GM19239 (cell line): Measurements from ENCODE around the gene PYGB.
"Not testable (repeated sequence)": the region's sequence is repeated elsewhere in the genome, so short reads cannot be mapped to it uniquely, and the experiment has no call there.

Experiments
- DNase-seq: peaks from one replicate; pipeline ENCODE4 v3.0.0; 2011; ENCODE audit warnings: low spot score; ENCODE audit not compliant: insufficient read length
- FAIRE-seq: peaks from 2 replicates; lab custom pipeline; 2011; peaks lifted over from hg19 to GRCh38; lab: Jason Lieb, UNC

PYGB gene

DNA sequence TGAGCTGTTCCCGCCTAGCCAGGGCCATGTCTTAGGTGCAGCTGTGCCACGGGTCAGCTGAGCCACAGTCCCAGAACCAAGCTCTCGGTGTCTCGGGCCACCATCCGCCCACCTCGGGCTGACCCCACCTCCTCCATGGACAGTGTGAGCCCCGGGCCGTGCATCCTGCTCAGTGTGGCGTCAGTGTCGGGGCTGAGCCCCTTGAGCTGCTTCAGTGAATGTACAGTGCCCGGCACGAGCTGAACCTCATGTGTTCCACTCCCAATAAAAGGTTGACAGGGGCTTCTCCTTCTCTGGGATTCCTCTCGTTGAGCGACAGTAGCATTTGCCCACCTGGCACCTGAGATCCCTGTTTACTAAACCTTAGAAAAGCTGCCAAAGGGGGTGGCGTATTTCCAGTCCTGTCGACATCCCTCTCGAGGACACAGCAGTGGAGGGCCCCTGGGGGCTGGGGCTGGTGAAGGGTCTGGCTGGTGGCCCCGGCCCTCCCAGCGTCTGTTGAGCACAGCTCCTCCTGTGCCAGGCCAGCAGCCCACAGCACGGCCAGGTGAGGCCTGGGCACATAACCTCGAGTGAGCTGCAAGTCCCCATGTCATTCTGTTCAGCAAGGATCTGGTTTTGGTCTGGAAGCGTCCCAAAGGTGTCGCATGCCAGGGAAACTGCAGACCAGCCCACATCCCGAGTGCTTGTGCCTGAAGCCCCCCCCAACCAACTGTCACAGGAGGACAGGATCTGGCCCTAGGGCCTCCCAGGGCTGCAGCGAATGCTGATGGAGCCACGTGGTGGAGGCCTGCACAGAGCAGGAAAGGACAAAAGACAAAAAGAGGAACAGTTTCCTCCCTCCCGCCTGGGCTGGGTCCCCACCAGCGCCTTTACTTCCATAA lies 21.2 kb upstream of the PYGB start:
- FAIRE-seq = no peak
- DNase-seq = no peak

DNA sequence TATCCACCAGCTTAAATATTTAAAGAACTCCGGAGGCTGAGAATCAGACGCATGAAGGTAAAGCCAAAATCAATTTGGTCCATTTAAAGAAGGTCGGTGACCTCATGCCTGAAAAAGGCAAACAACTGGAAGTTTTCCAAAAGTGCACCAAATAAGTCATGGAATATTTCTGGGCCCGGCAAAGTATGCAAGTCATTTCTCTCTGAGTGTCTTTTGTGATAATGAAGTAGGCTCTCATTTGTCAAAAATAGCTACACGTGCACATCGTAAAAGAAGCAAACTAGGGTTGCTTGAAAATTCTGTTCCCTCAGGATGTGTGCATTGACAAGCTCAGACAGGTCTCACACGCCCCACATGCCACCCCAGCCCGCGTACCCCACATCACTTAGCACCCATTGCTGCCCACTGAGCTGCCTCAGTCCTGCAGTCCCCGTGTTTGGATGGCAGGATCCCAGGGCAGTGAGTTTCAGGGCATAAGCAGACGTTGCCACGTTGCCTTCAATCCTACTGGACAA lies 20.5 kb upstream of the PYGB start:
- no peak for DNase-seq
- no peak for FAIRE-seq

DNA sequence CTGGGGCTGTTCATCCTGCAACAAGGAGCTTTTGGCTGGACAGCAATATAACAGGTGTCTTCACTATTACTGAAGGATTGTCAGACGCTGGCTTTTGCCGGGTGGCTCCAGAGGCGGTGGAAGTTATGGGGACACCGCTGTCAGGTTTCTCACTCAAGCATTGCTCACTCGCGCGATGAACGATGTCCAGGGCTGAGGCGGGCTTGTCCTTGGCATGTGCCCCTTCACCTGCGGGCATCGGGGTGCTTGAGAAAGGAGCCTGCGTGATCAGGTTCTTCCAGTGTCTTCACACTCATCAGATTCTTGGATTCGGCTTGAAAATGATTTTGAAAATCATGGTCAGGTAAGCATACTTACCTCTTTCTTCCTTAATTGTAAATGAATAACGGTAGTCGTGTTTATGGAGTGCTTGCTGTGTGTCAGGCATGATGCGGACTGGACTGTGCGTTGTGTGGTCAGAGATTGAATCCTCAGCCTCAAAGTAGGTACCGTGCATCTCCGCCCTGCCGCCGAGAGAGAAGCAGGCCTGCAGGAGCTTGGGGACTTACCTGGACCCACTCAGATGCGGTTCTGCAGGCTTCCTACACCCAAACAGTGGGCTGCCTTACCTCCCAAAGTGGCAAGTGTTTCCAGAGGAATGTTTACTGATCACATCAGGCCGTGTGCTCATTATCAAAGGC lies 18.3 kb upstream of the PYGB start:
- FAIRE-seq (no peak), DNase-seq (no peak)

- FAIRE-seq = no peak
- no peak for DNase-seq
Observed at GRCh38 chr20:25230166-25230831, 17.6 kb upstream of the PYGB start.

GRCh38 chr20:25233016-25233772 lies 14.7 kb upstream of the PYGB start:
- FAIRE-seq = no peak
- no peak for DNase-seq

DNA sequence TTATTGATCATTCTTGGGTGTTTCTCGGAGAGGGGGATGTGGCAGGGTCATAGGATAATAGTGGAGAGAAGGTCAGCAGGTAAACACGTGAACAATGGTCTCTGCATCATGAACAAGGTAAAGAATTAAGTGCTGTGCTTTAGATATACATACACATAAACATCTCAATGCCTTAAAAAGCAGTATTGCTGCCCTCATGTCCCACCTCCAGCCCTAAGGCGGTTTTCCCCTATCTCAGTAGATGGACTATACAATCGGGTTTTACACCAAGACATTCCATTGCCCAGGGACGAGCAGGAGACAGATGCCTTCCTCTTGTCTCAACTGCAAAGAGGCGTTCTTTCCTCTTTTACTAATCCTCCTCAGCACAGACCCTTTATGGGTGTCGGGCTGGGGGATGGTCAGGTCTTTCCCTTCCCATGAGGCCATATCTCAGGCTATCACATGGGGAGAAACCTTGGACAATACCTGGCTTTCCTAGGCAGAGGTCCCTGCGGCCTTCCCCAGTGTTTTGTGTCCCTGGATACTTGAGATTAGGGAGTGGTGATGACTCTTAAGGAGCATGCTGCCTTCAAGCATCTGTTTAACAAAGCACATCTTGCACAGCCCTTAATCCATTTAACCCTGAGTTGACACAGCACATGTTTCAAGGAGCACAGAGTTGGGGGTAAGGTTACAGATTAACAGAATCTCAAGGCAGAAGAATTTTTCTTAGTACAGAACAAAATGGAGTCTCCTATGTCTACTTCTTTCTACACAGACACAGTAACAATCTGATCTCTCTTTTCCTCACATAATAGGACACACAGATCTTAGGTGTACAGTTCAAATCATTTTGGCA lies 13.7 kb upstream of the PYGB start:
- FAIRE-seq, DNase-seq: not testable (repeated sequence)

- no peak for FAIRE-seq
- no peak for DNase-seq
Observed at GRCh38 chr20:25236450-25237304, 11.2 kb upstream of the PYGB start.

GRCh38 chr20:25237610-25238318 lies 10.1 kb upstream of the PYGB start:
- FAIRE-seq (no peak), DNase-seq (no peak)

GRCh38 chr20:25238319-25239037 lies 9.4 kb upstream of the PYGB start:
- no peak for FAIRE-seq

GRCh38 chr20:25239387-25240370 lies 8.2 kb upstream of the PYGB start:
- FAIRE-seq = no peak
- no peak for DNase-seq

More at GRCh38 chr20:25238319-25239037, 9.4 kb upstream of the PYGB start:
- no peak for DNase-seq

- FAIRE-seq, DNase-seq: not testable (repeated sequence)
Observed at GRCh38 chr20:25240851-25241658, 6.8 kb upstream of the PYGB start.

- DNase-seq = not testable (repeated sequence)
Observed at GRCh38 chr20:25241659-25241955, 6.3 kb upstream of the PYGB start.

DNA sequence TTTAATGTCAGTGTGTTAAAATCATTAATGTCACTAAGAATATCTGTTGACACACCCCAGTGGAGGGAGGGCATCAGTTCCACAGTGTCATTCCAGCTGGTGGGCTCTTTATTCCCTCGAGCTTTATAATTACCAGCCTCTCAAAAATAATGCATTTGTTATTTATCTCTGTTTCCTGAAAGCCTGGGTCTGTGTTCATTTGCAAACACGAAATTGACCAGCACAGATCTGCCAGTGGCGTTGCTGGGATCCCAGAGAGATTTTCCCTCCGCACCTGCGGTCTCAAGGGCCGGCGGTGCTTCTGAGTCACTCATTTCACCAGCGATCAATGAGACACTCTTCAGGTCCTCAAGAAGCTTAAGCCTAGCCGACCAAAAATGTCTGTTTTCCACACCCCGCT lies 5.7 kb upstream of the PYGB start:
- DNase-seq = no peak
- FAIRE-seq = no peak

More at GRCh38 chr20:25241659-25241955, 6.3 kb upstream of the PYGB start:
- FAIRE-seq = not testable (repeated sequence)

DNA sequence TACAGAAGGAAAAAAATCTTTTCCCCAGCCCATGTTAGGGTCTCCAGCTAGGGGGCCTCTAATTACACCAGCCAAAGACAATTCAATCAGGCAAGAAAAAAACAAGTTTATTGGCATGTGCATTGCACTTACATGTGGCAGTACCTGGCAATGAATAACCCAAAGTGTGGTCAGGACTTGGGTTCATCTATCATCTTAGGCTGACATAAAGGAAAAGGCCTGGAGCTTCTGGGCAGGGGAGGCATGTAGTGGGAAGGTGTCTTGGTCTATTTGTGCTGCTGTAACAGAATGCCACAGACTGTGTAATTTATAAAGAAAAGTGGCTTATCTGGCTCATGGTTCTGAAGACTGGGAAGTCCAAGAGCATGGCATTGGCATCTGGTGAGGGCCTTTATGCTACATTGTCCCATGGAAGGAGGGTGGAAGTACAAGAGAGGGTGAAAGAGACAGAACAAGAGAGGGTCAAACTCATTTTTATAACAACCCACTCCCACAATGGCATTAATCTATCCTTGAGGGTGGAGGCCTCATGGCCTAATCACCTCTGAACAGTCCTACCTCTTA lies 4.4 kb upstream of the PYGB start:
- FAIRE-seq = no peak

GRCh38 chr20:25244976-25245375 lies 2.9 kb upstream of the PYGB start:
- FAIRE-seq = no peak
- no peak for DNase-seq

More for the DNA sequence above, 4.4 kb upstream of the PYGB start:
- DNase-seq = no peak
